Right kidney (tissue), 1 donor: ENCODE data around the gene IER3.
"Not testable (repeated sequence)": the region's sequence is repeated elsewhere in the genome, so short reads cannot be mapped to it uniquely, and the experiment has no call there.

Experiments used
- DNase-seq: peaks from one replicate; pipeline ENCODE4 v3.0.0-alpha.2; 2016

The IER3 gene

GRCh38 chr6:30725713-30726505 lies 18.4 kb downstream of the IER3 start:
- DNase-seq, result no peak

- DNase-seq, result no peak
Observed at GRCh38 chr6:30724906-30725667, 19.3 kb downstream of the IER3 start.

- not testable (repeated sequence) for DNase-seq
Observed at GRCh38 chr6:30723843-30724741, 20.3 kb downstream of the IER3 start.

DNA sequence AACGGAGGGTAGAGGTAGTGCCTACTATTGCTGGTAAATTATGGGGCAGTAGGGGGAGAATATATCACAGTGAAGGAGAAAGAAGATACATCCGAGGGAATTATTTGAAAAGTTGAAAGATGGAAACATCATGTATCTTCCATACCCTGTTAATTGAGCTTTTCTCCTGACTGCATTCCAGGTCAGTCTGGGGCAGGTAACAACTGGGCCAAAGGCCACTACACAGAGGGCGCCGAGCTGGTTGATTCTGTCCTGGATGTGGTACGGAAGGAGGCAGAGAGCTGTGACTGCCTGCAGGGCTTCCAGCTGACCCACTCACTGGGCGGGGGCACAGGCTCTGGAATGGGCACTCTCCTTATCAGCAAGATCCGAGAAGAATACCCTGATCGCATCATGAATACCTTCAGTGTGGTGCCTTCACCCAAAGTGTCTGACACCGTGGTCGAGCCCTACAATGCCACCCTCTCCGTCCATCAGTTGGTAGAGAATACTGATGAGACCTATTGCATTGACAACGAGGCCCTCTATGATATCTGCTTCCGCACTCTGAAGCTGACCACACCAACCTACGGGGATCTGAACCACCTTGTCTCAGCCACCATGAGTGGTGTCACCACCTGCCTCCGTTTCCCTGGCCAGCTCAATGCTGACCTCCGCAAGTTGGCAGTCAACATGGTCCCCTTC lies 21.0 kb downstream of the IER3 start:
- DNase-seq, result not testable (repeated sequence)

GRCh38 chr6:30722280-30723112 lies 21.9 kb downstream of the IER3 start:
- peak; percentile 81 for DNase-seq

GRCh38 chr6:30722025-30722279 lies 22.4 kb downstream of the IER3 start:
- not testable (repeated sequence) for DNase-seq

DNA sequence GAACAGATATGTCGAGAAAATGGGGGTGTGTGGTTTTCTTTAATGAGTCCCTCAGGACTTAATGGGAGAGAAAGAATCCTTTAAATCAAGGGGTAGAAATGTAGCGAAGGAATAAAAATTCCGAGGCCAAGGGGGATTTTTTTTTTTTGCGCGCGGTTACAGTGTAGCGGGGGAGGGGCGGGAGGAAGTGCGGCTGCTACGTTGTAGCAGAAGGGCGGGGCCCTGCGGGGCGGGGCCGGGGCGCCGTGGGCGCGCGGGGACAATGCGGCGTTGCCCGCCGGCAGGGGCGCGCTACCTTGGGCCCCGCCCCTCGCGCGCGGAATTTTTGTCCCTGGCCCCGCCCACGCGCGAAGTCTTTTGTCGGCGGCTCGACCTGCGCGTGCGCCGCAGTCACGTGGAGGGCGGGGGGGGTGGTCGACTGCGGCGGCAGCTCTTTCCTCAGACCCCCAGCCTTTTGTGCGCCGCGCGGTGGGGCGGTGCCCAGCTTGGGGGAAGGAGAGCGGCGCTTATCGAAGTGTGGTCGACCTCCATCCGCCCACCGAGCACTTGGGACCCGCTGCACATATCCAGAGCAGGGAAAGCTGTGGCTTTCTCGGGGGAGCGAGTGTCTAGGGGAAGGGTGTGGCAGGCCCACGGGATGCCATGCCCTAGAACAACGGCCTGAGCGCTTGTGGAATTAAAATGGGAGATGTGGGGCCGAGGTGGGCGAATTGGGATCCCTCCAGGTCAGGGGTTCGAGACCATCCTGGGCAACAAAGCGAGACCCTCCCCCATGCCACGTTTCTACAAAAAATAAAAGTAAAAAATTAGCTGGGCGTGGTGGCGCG lies 22.9 kb downstream of the IER3 start:
- peak; percentile 90 for DNase-seq

DNA sequence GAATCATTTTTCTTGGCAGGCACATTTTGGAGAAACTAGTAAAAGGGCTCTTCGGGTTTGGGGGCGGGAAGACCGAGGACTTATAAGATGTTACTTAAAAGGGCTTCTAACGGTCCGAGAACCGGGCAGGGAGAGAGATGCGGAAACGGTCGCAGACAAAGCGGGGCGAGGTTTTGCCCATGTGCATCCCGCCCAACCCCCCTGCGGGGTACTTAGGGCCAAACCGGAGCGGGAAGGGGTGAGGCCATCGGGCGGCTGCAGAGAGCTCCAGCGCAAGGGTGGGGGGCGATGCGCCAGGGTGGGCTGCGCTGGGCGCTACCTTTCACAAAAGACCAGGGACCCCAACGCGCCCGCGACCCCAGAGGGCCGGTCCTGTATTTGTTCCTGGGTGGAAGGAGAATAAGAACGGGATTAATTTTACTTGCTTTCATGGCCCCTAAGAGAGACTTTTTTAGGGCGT lies 23.6 kb downstream of the IER3 start:
- DNase-seq, result peak; percentile 75

GRCh38 chr6:30719791-30720737 lies 24.3 kb downstream of the IER3 start, which contains the start of gene TUBB:
TUBB (plus strand) TSS chr6:30720352; CDS start chr6:30720507, 155 bp downstream.
- peak; percentile 89 for DNase-seq

- no peak for DNase-seq
Observed at GRCh38 chr6:30719356-30719755, 25.0 kb downstream of the IER3 start.

- DNase-seq, result not testable (repeated sequence)
Observed at GRCh38 chr6:30717845-30718720, 26.3 kb downstream of the IER3 start.

- DNase-seq, result peak; percentile 94
Observed at GRCh38 chr6:30717129-30717844, 27.1 kb downstream of the IER3 start, which contains the start of gene MDC1. MDC1 (minus strand) TSS chr6:30717281; CDS start chr6:30715175, 2,106 bp downstream.

GRCh38 chr6:30716879-30717128 lies 27.5 kb downstream of the IER3 start:
- no peak for DNase-seq

- DNase-seq, result no peak
Observed at GRCh38 chr6:30714263-30714662, 30.1 kb downstream of the IER3 start.

DNA sequence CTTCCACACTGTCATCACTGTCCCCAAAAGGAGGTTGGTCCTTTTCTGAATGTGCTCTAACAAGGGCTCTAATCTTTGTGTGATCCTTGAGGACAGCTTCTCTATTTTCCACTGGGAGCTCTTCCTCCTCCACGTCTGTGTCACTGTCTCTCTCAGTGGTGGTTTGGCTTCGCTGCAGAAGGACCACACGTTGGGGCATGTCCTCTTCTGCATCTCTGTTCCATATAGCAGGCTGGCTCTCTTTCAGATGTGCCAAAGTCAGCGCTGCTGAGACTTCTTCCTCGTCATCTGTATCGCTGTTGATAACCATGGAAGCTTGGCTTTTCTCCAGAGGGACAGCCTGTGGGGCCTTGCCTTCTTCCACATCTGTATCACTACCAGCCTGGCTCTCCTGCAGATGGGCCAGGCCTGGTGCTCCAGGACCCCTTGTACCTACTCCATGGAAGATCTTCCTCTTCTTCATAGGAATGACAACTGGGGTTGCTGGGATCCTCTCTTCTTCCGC lies 31.9 kb downstream of the IER3 start:
- DNase-seq, result no peak

DNA sequence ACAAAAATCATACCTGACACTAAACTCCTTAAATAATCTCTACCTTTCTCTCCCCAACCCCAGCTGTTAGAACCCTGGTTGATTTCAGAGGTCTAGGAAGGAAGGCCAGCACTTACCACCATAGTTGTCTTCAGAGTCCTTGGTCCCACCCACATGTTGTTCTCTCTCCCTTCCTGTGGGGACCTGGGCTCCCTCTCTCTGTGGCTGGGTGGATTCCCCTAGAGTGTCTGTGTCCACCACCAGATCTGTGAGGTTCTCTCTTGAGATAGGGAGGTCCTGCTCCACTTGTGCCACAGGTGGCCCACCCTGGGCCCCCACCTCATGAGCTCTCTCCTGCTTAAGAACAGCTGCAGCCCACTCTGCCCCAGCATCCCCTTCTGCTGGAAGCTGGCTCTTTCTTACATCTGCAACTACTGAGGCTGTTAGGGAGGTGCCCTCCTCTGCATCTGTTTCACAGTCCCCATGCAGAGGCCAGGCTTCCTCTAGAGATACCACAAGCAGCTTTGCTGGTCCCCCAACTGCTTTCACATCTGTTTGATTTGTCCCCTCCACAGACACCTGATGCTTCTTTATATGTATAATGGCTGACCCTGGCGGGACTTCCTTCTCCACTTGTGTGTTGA lies 32.5 kb downstream of the IER3 start:
- DNase-seq, result no peak
